ENCODE measurements around the gene MYCBPAP. TPM values are rescaled to one million over a fixed set of nuclear protein-coding genes. Genes with fewer than 3 reads are reported as not detected.

The MYCBPAP gene
- polyA plus RNA-seq, 3 donors = 1.4 to 3.3 (median 2.2) TPM

DNA sequence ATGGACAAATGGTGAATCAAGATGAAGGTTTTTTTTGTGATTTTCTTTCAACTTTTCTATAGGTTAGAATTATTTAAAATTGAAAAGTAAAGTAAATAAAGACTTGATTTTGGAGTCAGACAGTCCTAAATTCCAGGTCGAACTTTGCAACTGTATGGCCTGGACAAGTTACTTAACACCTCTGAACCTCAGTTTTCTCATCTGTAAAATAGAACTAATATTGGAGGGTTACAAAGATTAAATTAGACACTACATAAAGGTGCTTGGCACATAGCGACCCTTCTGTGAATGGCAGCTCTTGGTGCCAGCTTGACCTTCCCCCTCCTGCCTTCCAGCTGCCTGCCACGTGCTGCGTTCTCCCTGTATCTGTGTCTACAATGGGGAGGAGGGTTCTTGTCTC lies 26.6 kb upstream of the MYCBPAP start:
- no peak for DNase-seq (ENCODE audit: extremely low read depth in 1 of 11, low read depth in 9 of 11, low spot score in 4 of 11)

DNA sequence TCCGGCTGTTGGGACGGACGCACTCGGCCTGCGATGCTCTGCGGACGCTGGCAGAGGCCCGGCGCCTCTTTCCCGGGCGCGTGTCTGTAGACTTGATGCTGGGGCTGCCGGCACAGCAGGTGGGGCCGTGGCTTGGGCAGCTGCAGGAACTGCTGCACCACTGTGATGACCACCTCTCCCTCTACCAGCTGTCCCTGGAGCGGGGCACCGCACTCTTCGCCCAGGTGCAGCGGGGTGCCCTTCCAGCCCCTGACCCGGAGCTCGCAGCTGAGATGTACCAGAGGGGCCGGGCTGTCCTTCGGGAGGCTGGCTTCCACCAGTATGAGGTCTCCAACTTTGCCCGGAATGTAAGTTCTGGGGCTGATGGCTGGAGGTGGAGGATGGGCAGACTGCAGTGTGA lies 26.1 kb upstream of the MYCBPAP start:
- DNase-seq (ENCODE audit: extremely low read depth in 1 of 11, low read depth in 9 of 11, low spot score in 4 of 11) = no peak

DNA sequence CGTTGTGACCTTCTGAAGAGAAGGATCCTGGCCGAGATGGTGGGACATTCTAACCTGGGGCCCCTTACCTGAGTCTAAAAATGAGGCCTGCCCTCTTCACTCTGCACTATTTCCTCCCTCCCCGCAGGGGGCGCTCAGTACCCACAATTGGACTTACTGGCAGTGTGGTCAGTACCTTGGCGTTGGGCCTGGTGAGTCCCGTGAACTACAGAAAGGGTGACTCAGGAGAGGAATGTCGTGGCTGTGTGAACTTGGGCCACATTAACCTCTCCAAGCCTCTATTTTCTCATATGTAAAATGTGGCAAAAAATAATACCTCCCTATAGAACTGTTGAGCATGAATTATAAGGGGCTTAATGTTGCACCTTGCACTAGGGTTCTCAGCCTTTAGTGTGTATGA lies 25.7 kb upstream of the MYCBPAP start:
- peak in 9 of 11 donors; percentile 54 to 90 (median 74) for DNase-seq (ENCODE audit: extremely low read depth in 1 of 11, low read depth in 9 of 11, low spot score in 4 of 11)

DNA sequence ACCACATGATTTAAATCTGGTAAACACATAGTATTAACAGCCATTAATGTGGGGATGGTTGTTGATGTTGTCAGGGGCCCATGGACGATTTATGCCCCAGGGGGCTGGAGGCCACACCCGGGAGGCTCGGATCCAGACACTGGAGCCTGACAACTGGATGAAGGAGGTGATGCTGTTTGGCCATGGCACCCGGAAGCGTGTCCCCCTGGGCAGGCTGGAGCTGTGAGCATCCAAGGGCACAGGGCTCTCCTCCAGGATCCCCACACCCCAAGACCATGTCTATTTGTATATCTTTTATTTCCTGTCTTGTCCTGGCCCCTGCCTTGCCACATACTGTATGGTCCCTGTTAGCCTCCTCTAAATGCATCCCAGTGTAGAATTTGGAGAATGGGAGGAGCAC lies 25.0 kb upstream of the MYCBPAP start:
- no peak for DNase-seq (ENCODE audit: extremely low read depth in 1 of 11, low read depth in 9 of 11, low spot score in 4 of 11)

DNA sequence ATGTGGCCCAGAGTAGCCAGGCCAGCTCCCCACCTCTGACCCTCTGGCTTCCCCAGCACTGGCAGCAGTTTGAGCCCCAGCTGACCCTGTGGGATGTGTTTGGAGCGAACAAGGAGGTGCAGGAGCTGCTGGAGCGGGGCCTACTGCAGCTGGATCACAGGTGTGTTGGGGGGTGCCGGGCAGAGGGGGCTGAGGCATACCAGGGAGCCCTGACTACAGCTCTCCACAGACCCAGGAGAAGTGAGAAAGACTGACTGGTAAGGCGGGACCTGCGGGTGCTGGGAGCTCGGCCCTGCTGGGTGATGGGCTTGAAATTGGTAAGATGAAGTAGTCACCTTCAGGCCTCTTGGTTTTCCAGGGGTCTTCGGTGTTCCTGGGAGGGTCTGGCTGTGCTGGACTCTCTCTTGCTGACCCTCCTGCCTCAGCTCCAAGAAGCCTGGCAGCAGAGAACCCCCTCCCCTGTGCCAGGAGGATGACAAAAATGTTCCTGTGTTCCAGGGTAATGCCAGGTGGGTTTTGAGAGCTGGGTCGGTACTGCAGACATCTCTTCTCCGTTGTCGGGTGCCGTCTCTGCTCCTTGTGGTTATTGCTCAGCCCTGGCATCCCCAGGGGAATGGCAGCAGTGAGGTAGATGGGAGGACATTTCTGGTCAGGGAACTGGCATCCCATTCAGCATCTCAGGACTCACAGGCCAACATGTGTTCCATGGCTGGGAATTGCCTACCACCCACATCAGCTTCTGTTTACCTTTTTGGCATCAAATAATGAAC lies 23.7 kb upstream of the MYCBPAP start:
- no peak for DNase-seq (ENCODE audit: extremely low read depth in 1 of 11, low read depth in 9 of 11, low spot score in 4 of 11)

DNA sequence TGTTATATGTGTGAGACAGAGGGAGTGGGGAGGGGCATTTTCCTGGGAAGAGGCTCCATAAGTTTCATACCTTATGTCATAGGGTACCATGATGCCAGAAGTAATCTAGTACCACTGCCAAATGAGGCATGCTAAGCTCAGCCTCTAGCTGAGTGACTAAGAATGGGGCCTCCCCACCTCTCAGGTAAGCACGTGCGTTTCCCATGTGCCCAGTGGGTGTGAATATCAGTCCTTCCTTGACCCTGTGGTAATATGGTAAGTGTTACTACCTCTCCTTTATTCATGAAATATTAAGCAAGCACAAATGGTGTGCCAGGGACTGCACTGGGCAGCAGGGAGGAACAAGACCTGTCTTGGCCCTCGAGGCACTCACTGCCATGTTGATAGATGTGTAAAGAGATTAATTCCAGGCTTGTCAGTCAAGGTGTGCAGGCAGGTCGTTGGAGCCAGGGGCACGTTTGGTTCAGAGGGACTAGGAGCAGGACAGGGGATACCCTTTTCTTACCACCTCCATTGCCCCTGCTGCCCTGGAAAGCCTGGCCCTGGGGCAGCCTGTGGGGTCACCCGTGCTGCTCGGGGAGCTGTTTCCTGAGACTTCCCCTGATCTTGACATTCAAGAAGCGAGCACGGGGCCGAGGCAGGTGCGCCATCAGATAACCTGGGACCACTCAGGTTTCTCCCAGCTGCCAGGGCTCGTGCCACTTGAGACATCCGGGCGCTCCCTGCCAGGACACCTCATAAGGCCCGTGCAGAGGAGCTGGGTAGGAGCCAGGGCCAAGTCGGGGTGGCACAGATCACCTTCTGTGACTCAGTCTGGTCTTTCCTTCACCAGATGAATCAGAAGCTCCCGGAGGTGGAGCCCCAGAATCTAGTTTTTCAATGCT lies 20.8 kb upstream of the MYCBPAP start:
- no peak for DNase-seq (ENCODE audit: extremely low read depth in 1 of 11, low read depth in 9 of 11, low spot score in 4 of 11)

DNA sequence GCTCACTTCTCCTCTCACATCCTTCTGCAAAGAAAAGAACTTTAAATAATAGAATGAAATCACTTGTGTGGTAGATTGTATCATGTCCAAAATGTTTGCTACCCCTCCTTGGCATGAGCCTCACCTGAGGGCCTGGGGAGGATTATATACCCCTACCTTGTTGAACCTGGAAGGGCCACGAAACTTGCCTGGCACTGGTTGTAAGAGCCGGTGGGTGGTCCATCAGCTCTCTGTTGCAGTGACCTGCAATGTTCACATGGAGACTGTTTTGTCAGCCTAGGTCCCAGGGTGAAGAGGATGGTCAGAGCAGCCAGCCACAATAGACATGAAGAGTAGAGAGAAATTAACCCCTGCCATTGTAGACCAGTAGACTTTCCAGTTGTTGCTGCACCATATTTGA lies 19.4 kb upstream of the MYCBPAP start:
- DNase-seq (ENCODE audit: extremely low read depth in 1 of 11, low read depth in 9 of 11, low spot score in 4 of 11) = no peak

DNA sequence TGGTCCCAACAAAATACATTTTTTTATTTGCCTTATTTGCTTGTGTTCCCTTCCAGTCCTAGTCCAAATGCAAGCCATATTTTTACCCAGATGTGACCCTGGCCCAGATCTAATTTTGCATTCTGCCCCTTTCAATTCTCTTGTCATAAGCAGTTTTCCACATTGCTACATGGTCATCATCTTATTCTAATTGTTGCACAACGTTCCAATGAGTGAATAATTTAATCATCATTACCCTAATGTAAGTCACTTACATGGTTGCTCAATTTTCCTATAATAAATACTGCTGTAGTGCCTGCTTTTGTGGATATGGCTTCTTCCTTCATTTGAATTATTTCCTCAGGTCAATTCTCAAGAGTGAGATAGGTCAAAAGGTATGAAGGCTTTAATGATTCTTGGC lies 16.7 kb upstream of the MYCBPAP start:
- DNase-seq (ENCODE audit: extremely low read depth in 1 of 11, low read depth in 9 of 11, low spot score in 4 of 11) = no peak

DNA sequence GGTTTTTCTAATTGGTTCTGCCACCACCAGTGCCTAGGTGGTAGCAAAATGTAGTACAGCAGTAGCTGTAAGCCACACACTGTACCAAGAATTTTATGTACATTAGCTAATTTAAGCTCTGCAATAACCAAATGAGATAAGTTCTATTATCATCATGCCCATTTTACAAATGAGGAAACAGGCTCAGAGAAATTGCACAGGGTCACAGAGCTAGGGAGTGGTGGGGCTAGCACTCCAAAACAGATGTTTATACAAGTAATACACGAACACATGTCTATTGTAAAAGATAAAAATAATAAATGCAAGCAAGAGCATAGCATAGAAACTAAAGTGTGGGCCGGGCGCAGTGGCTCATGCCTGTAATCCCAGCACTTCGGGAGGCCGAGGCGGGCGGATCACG lies 16.0 kb upstream of the MYCBPAP start:
- DNase-seq (ENCODE audit: extremely low read depth in 1 of 11, low read depth in 9 of 11, low spot score in 4 of 11) = no peak

DNA sequence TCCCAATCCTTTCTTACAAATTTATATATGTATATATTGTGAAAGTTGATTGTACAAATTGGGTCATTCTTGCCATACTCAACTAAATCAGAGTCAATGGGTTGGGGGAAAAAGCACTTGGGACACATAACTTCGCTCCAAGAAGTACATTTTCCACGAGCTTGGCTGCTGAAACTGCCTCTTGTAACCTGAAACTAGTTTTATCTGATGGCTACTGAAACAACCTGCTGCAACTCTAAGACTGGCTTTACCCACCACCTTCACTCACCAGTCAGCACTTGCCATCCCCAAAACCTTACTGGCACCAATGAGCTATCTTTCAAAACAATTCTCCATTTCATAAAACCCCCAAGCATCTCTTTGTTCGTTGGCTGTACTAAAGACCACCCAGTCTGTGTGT lies 14.5 kb upstream of the MYCBPAP start:
- DNase-seq (ENCODE audit: extremely low read depth in 1 of 11, low read depth in 9 of 11, low spot score in 4 of 11) = no peak

DNA sequence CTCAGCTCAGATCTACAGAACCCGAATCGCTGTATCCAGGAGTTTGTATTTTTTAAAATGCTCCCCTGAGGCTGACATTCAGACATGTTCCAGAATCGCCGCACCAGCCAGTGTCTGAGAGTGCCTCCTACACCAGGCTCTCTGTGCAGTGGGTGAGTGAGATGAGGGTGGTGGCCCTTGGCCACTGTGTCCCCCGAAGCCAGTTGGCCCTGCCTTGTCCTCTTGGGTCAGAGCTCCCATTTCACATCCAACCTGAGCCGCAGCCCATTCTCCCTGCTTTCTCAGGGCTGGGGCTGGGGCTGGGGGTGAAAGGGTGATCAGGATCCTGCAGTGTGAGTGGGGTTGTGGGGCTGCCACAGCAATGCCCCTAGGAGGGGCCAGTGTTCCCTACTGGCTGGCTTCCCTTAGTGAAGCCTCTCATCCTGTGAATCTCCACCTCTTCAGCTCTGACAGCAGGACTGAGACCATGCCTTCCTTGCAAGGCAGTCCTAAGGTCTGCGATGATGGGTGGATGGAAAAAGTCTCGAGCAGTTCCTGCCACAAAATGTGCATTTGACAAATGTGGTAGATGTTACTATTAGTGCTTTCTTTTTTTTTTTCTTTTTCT lies 12.9 kb upstream of the MYCBPAP start:
- DNase-seq (ENCODE audit: extremely low read depth in 1 of 11, low read depth in 9 of 11, low spot score in 4 of 11) = no peak

DNA sequence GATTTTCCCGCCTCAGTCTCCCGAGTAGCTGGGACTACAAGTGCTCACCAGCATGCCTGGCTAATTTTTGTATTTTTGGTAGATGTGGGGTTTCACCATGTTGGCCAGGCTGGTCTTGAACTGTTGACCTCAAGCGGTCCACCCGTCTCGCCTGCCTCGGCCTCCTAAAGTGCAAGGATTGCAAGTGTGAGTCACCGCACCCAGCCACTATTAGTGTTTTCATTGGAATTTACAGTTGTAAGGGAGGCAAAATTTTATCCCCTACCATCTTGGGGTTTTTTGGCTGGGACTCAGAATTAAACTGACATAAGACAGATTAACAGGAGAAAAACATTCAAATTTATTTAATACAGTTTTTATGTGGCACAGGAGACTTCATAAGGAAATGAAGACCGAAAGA lies 12.3 kb upstream of the MYCBPAP start:
- DNase-seq (ENCODE audit: extremely low read depth in 1 of 11, low read depth in 9 of 11, low spot score in 4 of 11) = no peak

DNA sequence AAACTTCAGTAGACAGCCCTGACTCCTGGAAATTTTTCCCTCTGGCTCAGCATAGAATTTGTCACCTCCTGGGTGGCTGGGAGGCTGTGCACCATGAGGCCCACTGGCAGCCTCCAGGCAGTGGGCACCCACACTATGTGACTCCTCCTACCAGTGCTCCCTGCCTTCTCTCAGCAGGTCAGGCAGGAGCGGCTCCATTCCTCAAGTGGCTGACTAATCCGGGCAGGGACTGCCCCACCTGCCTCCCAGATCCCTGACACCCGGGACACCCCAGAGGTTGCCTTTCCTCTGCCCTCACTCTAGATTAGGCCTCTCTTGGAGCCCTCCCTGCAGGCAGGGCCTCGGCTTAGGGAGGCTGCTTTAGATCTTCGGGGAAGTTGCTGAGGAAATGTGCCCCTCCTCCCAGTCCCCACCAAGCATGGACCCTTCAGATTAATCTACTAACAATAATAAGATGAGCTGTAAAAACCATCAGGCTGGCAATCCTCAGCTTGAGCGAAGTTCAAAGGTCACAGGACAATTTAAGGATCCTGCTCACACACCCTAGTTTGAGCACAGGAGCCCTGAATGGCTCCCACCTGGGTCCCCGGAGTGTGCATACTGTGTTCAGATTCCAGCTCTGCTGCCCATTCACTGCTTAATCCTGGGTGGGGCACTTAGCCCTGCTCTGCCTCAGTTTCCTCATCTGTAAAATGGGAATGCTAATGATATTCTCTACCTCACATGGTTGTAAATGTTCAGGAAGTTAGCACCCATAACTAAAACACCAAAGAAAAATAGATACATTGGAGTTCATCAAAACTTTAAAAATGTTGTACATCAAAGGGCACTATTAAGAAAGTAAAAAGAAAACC lies 10.0 kb upstream of the MYCBPAP start:
- DNase-seq (ENCODE audit: extremely low read depth in 1 of 11, low read depth in 9 of 11, low spot score in 4 of 11) = no peak

DNA sequence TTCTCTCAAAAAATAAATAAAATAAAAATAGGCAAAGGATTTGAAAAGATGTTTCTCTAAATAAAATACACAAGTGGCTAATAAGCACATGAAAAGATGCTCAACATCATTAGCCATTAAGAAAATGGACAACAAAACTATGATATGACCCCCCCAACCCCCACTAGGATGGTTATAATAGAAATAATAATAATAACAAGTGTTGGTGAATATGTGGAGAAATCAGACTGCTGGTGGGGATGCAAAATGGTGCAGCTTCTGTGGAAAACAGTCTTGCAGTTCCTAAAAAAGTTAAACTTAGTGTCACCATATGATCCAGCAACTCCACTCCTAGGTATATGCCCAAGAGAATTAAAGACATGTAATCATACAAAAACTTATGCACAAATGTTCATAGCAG lies 9.0 kb upstream of the MYCBPAP start:
- no peak for DNase-seq (ENCODE audit: extremely low read depth in 1 of 11, low read depth in 9 of 11, low spot score in 4 of 11)

DNA sequence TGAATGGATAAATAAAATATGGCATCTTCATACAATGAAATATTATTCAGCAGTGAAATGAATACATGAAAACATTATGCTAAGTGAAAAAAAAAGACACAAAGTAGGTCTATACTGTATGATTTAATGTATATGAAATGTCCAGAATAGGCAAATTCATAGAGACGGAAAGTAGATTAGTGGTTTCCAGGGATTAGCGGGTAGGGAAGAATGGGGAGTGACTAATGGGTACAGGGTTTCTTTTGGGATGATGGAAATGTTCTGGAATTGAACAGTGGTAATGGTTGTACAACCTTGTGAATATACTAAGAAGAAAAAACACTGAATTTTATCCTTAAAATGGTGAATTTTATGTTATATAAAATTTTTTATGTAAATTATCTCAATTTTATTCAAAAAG lies 8.5 kb upstream of the MYCBPAP start:
- DNase-seq (ENCODE audit: extremely low read depth in 1 of 11, low read depth in 9 of 11, low spot score in 4 of 11) = no peak

DNA sequence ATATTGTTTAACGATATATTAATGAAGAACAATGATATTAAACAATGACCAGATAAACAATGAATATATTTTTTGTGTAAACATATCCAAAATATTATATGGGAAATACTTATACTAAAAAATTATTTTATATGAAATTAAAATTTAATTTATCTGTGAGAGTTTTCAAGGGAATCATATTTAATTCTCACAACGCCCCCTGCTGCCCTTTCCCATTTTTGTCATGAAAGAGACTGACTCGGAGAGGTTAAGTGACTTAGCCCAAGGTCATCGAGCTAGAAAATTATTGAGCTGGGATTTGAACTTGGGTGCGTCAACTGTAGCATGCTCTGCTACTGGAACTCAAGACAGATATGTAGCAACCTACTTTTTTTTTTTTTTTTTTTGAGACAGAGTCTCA lies 7.2 kb upstream of the MYCBPAP start:
- DNase-seq (ENCODE audit: extremely low read depth in 1 of 11, low read depth in 9 of 11, low spot score in 4 of 11) = no peak

DNA sequence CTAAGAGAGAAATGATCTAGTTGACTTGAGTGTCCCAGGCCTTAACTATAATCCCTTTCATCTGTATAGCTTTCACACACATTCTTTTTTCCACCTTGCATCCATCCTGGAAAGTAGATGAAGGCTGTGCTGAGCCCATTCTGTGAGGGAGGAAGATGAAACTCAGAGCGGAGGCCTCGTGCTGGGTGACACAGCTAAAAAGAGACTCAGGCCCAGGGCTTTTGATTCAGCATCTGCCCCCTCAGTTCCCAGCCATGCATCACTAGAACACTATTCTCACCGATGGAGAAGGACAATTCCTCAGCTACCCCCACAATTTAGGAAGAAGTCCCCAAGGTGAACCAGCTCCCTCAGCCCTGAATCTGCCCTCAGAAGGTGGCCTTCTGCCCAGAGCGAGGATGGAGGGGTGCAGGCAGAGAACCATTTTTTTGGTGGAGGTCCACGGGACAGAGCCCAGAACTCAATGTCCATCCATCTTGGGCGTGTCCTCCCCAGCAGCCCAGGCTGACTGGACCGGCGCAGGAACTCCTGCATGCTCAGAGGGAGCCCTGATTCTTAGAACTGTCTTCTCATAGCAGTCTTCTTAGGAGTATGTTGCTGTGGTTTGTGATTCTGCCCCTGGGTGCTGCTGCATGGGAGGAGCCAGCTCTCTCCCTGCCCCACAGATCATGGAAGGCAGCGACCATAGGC lies 5.8 kb upstream of the MYCBPAP start:
- DNase-seq (ENCODE audit: extremely low read depth in 1 of 11, low read depth in 9 of 11, low spot score in 4 of 11) = no peak

DNA sequence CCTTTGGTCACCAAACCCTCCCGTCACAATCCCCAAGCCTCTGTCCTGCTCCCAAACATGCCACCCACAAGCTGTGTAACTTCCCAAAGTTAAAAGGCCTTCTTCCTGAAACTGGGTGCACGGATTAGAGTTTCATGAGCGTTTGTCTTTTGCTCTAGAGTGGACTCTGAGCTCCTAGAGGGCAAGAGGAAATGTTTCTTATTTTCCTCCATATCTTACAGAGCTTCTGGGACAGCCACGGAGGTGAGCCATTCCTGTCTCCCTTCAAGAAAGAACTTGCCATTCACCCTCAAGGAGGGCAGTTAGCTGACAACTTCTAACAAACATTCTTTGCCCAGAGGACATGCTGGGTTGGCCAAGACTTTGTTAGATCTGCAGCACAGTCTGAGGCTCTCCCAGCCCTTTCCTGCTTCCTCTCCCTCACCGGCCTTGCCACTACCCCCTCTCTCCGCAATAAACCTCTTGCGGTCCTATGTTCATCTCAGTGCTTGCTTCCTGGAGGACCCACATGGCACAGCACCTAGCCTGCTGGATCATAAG lies 2.6 kb upstream of the MYCBPAP start:
- DNase-seq (ENCODE audit: extremely low read depth in 1 of 11, low read depth in 9 of 11, low spot score in 4 of 11) = no peak

Measured in renal cortex interstitium (tissue), 11 donors.